HL-60 (cell line): ENCODE measurements around the gene CARD18.

Experiments used
- DNase-seq, 2 experiments: peaks; one replicate each; pipeline ENCODE4 v3.0.0-alpha.2; 2010 to 2020; ENCODE audit warnings: low read depth in 1 of 2, low spot score in 1 of 2
- H3K27ac ChIP-seq: fragments of 250-450 bp; sonication (Bioruptor Pico); replicated peaks from 2 replicates; pipeline ENCODE4 v1.5.1; 2020; ENCODE audit warnings: mild to moderate bottlenecking, moderate library complexity
- H3K27me3 ChIP-seq: fragments of 250-450 bp; sonication (Bioruptor Pico); 2 replicates; pipeline ENCODE4 v1.5.1; 2021; ENCODE audit warnings: mild to moderate bottlenecking, moderate library complexity; ENCODE audit not compliant: insufficient read depth, poor library complexity, severe bottlenecking
- H3K4me3 ChIP-seq: replicated peaks from 2 replicates; pipeline ENCODE4 v1.5.1; 2011; ENCODE audit warnings: mild to moderate bottlenecking, control low read depth, low read length; ENCODE audit not compliant: insufficient read depth
- CTCF ChIP-seq: IDR thresholded peaks from one replicate; pipeline ENCODE4 v1.5.1; 2011; ENCODE audit warnings: low read length, control low read depth, inconsistent platforms; ENCODE audit not compliant: insufficient read depth
- GABPA ChIP-seq: IDR thresholded peaks from 2 replicates; pipeline ENCODE4 v1.6.1; 2012; ENCODE audit warnings: low read depth
- POLR2AphosphoS5 ChIP-seq: IDR thresholded peaks from 2 replicates; pipeline ENCODE4 v1.6.1; 2012; ENCODE audit warnings: low read depth
- SPI1 ChIP-seq: IDR thresholded peaks from 2 replicates; pipeline ENCODE4 v1.6.1; 2012; ENCODE audit warnings: low read depth, mild to moderate bottlenecking, borderline replicate concordance
- TF ChIP-seq, protein P1 (sequence below): IDR thresholded peaks from 2 replicates; pipeline ENCODE4 v1.6.1; 2012; ENCODE audit warnings: low read depth; ENCODE audit not compliant: insufficient replicate concordance

The CARD18 gene

GRCh38 chr11:105132716-105133511 is 6.7 kb downstream of the CARD18 start:
- DNase-seq = no peak
- H3K27ac ChIP-seq = no peak overlapping the region
- no peak overlapping the region for H3K4me3 ChIP-seq
- TF ChIP-seq, protein P1, sequence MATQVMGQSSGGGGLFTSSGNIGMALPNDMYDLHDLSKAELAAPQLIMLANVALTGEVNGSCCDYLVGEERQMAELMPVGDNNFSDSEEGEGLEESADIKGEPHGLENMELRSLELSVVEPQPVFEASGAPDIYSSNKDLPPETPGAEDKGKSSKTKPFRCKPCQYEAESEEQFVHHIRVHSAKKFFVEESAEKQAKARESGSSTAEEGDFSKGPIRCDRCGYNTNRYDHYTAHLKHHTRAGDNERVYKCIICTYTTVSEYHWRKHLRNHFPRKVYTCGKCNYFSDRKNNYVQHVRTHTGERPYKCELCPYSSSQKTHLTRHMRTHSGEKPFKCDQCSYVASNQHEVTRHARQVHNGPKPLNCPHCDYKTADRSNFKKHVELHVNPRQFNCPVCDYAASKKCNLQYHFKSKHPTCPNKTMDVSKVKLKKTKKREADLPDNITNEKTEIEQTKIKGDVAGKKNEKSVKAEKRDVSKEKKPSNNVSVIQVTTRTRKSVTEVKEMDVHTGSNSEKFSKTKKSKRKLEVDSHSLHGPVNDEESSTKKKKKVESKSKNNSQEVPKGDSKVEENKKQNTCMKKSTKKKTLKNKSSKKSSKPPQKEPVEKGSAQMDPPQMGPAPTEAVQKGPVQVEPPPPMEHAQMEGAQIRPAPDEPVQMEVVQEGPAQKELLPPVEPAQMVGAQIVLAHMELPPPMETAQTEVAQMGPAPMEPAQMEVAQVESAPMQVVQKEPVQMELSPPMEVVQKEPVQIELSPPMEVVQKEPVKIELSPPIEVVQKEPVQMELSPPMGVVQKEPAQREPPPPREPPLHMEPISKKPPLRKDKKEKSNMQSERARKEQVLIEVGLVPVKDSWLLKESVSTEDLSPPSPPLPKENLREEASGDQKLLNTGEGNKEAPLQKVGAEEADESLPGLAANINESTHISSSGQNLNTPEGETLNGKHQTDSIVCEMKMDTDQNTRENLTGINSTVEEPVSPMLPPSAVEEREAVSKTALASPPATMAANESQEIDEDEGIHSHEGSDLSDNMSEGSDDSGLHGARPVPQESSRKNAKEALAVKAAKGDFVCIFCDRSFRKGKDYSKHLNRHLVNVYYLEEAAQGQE = no peak
- TF ChIP-seq CTCF (no peak), GABPA (no peak), SPI1 (no peak), POLR2AphosphoS5 (no peak)
- no peaks in the 10 kb centered on the region for H3K27me3 ChIP-seq

- DNase-seq = no peak
- no peak for TF ChIP-seq GABPA
- TF ChIP-seq CTCF = no peak
- no peak for TF ChIP-seq POLR2AphosphoS5
- no peak for TF ChIP-seq SPI1
- TF ChIP-seq, protein P1 = no peak
- Histone ChIP-seq H3K4me3 (no peak overlapping the region), H3K27me3 (no peaks in the 10 kb centered on the region), H3K27ac (no peak overlapping the region)
These were observed 9.3 kb downstream of the CARD18 start for GRCh38 chr11:105130189-105130813.

DNA sequence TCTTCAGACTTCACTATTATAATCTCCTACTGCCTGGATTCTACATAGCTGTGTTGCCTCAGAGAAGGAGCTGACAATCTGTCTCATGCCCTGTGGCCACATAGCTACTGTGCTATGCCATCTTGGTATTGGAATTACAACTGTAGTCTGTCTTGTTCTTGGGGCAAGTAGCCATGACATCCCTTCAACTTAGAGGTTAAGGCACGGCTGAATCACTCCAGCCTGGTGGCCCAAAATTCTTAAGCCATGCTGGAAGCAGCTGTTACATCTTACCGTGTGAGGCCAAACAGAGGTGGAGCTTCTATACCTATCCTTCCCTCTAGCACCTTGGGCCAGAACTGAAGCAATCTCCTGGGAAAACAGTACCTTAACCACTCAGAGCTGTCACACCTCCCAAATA is 14.8 kb downstream of the CARD18 start:
- Histone ChIP-seq H3K27ac (no peak overlapping the region), H3K4me3 (no peak overlapping the region), H3K27me3 (no peaks in the 10 kb centered on the region)
- no peak for DNase-seq
- TF ChIP-seq GABPA (no peak), SPI1 (no peak), CTCF (no peak), POLR2AphosphoS5 (no peak)
- TF ChIP-seq, protein P1 = no peak
